SK-N-SH (cell line): ENCODE measurements around the gene HDAC4. TPM values are rescaled to one million over a fixed set of nuclear protein-coding genes. Genes with fewer than 3 reads are reported as not detected.

Experiments used
- CTCF ChIA-PET: fragments of 300-600, 350-600 bp; formaldehyde crosslinking; extraction: SDS; loops from one replicate; lab custom pipeline; 2021; lab: Yijun Ruan, JAX
- POLR2A ChIA-PET: fragments of 350-600 bp; sonication (Branson Sonifier 250); formaldehyde crosslinking; extraction: SDS; loops from one replicate; lab custom pipeline; 2020; ENCODE audit warnings: antibody characterized with exemption, inconsistent platforms; lab: Yijun Ruan, JAX
- DNase-seq: peaks from one replicate; pipeline ENCODE4 v3.0.0; 2012
- H2AFZ ChIP-seq: fragments of 200-600 bp; sonication (generic); 2 replicates; pipeline ENCODE4 v1.8.1; 2016; ENCODE audit warnings: antibody characterized with exemption, mild to moderate bottlenecking, low read depth
- H3F3A ChIP-seq: fragments of 200-600 bp; sonication (generic); replicated peaks from 2 replicates; pipeline ENCODE3; 2016; ENCODE audit warnings: antibody characterized with exemption, mild to moderate bottlenecking; ENCODE audit not compliant: insufficient read depth
- H3K27ac ChIP-seq, 2 experiments: fragments of 200-500 bp in 1 of 2; fragments of 200-600 bp in 1 of 2; sonication (Bioruptor generic) in 1 of 2; sonication (generic), shearing (Covaris generic) in 1 of 2; 2 replicates each; pipeline versions ENCODE4 v1.5.1 to v1.6.1; 2014 to 2016; ENCODE audit warnings: low read depth in 2 of 2, inconsistent platforms in 1 of 2, low read length in 1 of 2, mild to moderate bottlenecking in 1 of 2, mixed read lengths in 1 of 2
- H3K27me3 ChIP-seq: fragments of 200-600 bp; sonication (generic), shearing (Covaris generic); 2 replicates; pipeline ENCODE4 v1.6.1; 2016; ENCODE audit warnings: mixed run types; ENCODE audit not compliant: insufficient read depth
- H3K36me3 ChIP-seq, 2 experiments: fragments of 200-500 bp in 1 of 2; fragments of 200-600 bp in 1 of 2; sonication (Bioruptor generic) in 1 of 2; sonication (generic) in 1 of 2; replicated peaks in 1 of 2; 2 replicates each; pipeline versions ENCODE3 to v1.5.1; 2014 to 2016; ENCODE audit warnings: low read length in 1 of 2, mild to moderate bottlenecking in 1 of 2; ENCODE audit not compliant: insufficient read depth in 2 of 2, control insufficient read depth in 1 of 2
- H3K4me1 ChIP-seq, 2 experiments: fragments of 200-500 bp in 1 of 2; fragments of 200-600 bp in 1 of 2; sonication (Bioruptor generic) in 1 of 2; sonication (generic), shearing (Covaris generic) in 1 of 2; 2 replicates each; pipeline versions ENCODE4 v1.5.1 to v1.6.1; 2014 to 2016; ENCODE audit warnings: low read depth in 1 of 2, low read length in 1 of 2, mixed run types in 1 of 2; ENCODE audit not compliant: insufficient read depth in 2 of 2, control insufficient read depth in 1 of 2
- H3K4me2 ChIP-seq: fragments of 200-600 bp; sonication (generic), shearing (Covaris generic); 2 replicates; pipeline ENCODE4 v1.6.1; 2017; ENCODE audit warnings: mixed run types
- H3K4me3 ChIP-seq, 2 experiments: fragments of 200-500 bp in 1 of 2; fragments of 200-600 bp in 1 of 2; sonication (Bioruptor generic) in 1 of 2; sonication (generic), shearing (Covaris generic) in 1 of 2; 2 replicates each; pipeline versions ENCODE4 v1.5.1 to v1.8.1; 2014 to 2016; ENCODE audit warnings: low read depth in 2 of 2, inconsistent platforms in 1 of 2, low read length in 1 of 2, mild to moderate bottlenecking in 1 of 2, mixed read lengths in 1 of 2, moderate library complexity in 1 of 2
- H3K79me2 ChIP-seq: fragments of 200-600 bp; sonication (generic); 2 replicates; pipeline ENCODE4 v1.8.1; 2017; ENCODE audit warnings: mild to moderate bottlenecking; ENCODE audit not compliant: insufficient read depth
- H3K9ac ChIP-seq: fragments of 200-600 bp; sonication (generic); 2 replicates; pipeline ENCODE4 v1.6.1; 2017; ENCODE audit warnings: mixed run types
- H3K9me2 ChIP-seq: fragments of 200-600 bp; sonication (generic); 2 replicates; pipeline ENCODE4 v1.6.1; 2017; ENCODE audit warnings: mixed run types
- H3K9me3 ChIP-seq: fragments of 200-600 bp; sonication (generic); 2 replicates; pipeline ENCODE4 v1.6.1; 2017; ENCODE audit warnings: mixed run types, mild to moderate bottlenecking, moderate library complexity
- H4K20me1 ChIP-seq: fragments of 200-600 bp; sonication (generic); 2 replicates; pipeline ENCODE4 v1.6.1; 2017; ENCODE audit warnings: mild to moderate bottlenecking, mixed run types; ENCODE audit not compliant: insufficient read depth
- CHD2 ChIP-seq: fragments of 150-350 bp; IDR thresholded peaks from 2 replicates; pipeline ENCODE4 v1.6.1; 2018; ENCODE audit warnings: low read length; ENCODE audit not compliant: partially characterized antibody
- ELF1 ChIP-seq: IDR thresholded peaks from 2 replicates; pipeline ENCODE4 v1.4.0; 2012
- EP300 ChIP-seq, 2 experiments: IDR thresholded peaks; 2 replicates each; pipeline versions ENCODE4 v1.4.0 to v1.6.1; 2012; ENCODE audit warnings: borderline replicate concordance in 1 of 2, low read depth in 1 of 2, low read length in 1 of 2
- FOSL2 ChIP-seq: IDR thresholded peaks from 2 replicates; pipeline ENCODE4 v1.4.0; 2012; ENCODE audit warnings: low read depth, mild to moderate bottlenecking, moderate library complexity, borderline replicate concordance
- FOXM1 ChIP-seq: IDR thresholded peaks from 2 replicates; pipeline ENCODE4 v1.4.0; 2012; ENCODE audit warnings: low read depth, mild to moderate bottlenecking
- GATA2 ChIP-seq: sonication (generic); formaldehyde crosslinking; IDR thresholded peaks from 2 replicates; pipeline ENCODE4 v1.5.0; 2020; ENCODE audit warnings: mild to moderate bottlenecking, missing genetic modification reagents
- NRF1 ChIP-seq: IDR thresholded peaks from 2 replicates; pipeline ENCODE4 v1.6.1; 2012; ENCODE audit warnings: low read depth, mild to moderate bottlenecking, low read length
- POLR2AphosphoS5 ChIP-seq: IDR thresholded peaks from 2 replicates; pipeline ENCODE4 v1.6.1; 2012; ENCODE audit warnings: low read depth, low read length
- RFX5 ChIP-seq: IDR thresholded peaks from 2 replicates; pipeline ENCODE4 v1.6.1; 2012; ENCODE audit warnings: mild to moderate bottlenecking, improper control_type of control experiment, low read length
- SMC3 ChIP-seq: IDR thresholded peaks from 2 replicates; pipeline ENCODE4 v1.6.1; 2012; ENCODE audit warnings: low read depth, low read length, improper control_type of control experiment
- WGBS: methylation state at CpG from one replicate; pipeline ENCODE4 v1.1.6; 2017; ENCODE audit warnings: low lambda C conversion rate; 5-methylcytosine and 5-hydroxymethylcytosine counted together
- polyA plus RNA-seq, 3 experiments: library from polyadenylated mRNA; depleted of rRNA; stranded (reverse); fragments of >200 nt; gene quantifications; 2 replicates each; pipeline ENCODE4 v1.2.3, GENCODE V29; 2012
- TF ChIP-seq, protein P1 (sequence below): fragments of 200-600 bp; sonication (generic); IDR thresholded peaks from 2 replicates; pipeline ENCODE4 v1.6.1; 2017; ENCODE audit warnings: antibody characterized with exemption, mild to moderate bottlenecking, moderate library complexity
- TF ChIP-seq, protein P2 (sequence below): fragments of 150-350 bp; IDR thresholded peaks from 2 replicates; pipeline ENCODE4 v1.6.1; 2017; ENCODE audit warnings: antibody characterized with exemption, low read length, low read depth, borderline replicate concordance
- TF ChIP-seq, protein P3 (sequence below): fragments of 150-350 bp; IDR thresholded peaks from 2 replicates; pipeline ENCODE4 v1.6.1; 2016; ENCODE audit warnings: mild to moderate bottlenecking, low read depth, low read length
- TF ChIP-seq, protein P4 (sequence below): IDR thresholded peaks from 2 replicates; pipeline ENCODE4 v1.6.1; 2012; ENCODE audit warnings: mild to moderate bottlenecking, low read depth, low read length, moderate library complexity
- TF ChIP-seq, protein P5 (sequence below): IDR thresholded peaks from 2 replicates; pipeline ENCODE4; 2012

Gene HDAC4
- polyA plus RNA-seq, 1 of the 3 experiments (the other 2 are of a cell fraction) = 5.5 TPM

DNA sequence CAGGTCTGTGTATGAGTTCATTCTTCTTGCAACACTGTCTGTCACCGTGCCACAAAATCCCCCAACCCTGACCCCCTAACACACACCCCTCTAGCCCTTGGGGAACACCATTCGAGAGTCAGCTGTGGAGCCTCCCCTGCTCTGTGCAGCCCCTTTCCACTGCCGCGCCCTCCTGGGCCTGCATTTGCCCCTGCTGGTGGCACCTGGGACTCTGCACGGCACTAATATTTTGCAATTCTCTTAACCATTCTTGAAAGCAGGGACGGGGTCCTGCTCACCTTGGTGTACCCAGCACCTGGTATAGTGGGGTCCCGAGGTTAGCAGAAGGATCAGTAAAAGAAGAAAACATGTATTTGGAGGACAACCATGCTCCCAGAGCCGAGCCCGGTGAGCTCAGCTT lies 124.0 kb downstream of the HDAC4 start:
- H3K4me1 ChIP-seq = peaks cover 28 to 84% of the 10 kb centered on the region in 2 experiments
- no peaks in the 10 kb centered on the region for H3F3A ChIP-seq
- H3K9me3 ChIP-seq = no peaks in the 10 kb centered on the region
- H3K9me2 ChIP-seq = no peaks in the 10 kb centered on the region
- ChIA-PET POLR2A (interaction anchor here (0.6 to 2.2 kb wide), 5 partner anchors 33 to 821 kb away, joined by 3 to 9 read pairs (median 8); no protein-coding TSS in a partner anchor), CTCF (interaction anchor here (0.5 to 1.8 kb wide), 7 partner anchors 10 to 137 kb away, joined by 3 to 7 read pairs (median 3); no protein-coding TSS in a partner anchor)
- H4K20me1 ChIP-seq = no peaks in the 10 kb centered on the region
- H3K9ac ChIP-seq = no peak overlapping the region
- WGBS = 82% methylated on average over 9 of the region's 9 CpGs
- TF ChIP-seq, protein P1, sequence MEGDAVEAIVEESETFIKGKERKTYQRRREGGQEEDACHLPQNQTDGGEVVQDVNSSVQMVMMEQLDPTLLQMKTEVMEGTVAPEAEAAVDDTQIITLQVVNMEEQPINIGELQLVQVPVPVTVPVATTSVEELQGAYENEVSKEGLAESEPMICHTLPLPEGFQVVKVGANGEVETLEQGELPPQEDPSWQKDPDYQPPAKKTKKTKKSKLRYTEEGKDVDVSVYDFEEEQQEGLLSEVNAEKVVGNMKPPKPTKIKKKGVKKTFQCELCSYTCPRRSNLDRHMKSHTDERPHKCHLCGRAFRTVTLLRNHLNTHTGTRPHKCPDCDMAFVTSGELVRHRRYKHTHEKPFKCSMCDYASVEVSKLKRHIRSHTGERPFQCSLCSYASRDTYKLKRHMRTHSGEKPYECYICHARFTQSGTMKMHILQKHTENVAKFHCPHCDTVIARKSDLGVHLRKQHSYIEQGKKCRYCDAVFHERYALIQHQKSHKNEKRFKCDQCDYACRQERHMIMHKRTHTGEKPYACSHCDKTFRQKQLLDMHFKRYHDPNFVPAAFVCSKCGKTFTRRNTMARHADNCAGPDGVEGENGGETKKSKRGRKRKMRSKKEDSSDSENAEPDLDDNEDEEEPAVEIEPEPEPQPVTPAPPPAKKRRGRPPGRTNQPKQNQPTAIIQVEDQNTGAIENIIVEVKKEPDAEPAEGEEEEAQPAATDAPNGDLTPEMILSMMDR = peak; percentile 14; the same call in 1 of the 2 replicates
- TF ChIP-seq, protein P2, sequence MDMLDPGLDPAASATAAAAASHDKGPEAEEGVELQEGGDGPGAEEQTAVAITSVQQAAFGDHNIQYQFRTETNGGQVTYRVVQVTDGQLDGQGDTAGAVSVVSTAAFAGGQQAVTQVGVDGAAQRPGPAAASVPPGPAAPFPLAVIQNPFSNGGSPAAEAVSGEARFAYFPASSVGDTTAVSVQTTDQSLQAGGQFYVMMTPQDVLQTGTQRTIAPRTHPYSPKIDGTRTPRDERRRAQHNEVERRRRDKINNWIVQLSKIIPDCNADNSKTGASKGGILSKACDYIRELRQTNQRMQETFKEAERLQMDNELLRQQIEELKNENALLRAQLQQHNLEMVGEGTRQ = no peak
- no peaks in the 10 kb centered on the region for H3K27me3 ChIP-seq
- H3K4me2 ChIP-seq = no peak overlapping the region
- DNase-seq = no peak
- peaks cover 3% of the 10 kb centered on the region; the same call in 1 of the 2 replicates for H3K79me2 ChIP-seq
- H3K4me3 ChIP-seq = peak overlapping the region in 1 of 2 experiments; percentile 22; a peak in 1 of 4 replicates
- no peak overlapping the region for H2AFZ ChIP-seq
- H3K36me3 ChIP-seq = no peaks in the 10 kb centered on the region
- peak overlapping the region in 1 of 2 experiments; percentile 100; a peak in 3 of 4 replicates for H3K27ac ChIP-seq

DNA sequence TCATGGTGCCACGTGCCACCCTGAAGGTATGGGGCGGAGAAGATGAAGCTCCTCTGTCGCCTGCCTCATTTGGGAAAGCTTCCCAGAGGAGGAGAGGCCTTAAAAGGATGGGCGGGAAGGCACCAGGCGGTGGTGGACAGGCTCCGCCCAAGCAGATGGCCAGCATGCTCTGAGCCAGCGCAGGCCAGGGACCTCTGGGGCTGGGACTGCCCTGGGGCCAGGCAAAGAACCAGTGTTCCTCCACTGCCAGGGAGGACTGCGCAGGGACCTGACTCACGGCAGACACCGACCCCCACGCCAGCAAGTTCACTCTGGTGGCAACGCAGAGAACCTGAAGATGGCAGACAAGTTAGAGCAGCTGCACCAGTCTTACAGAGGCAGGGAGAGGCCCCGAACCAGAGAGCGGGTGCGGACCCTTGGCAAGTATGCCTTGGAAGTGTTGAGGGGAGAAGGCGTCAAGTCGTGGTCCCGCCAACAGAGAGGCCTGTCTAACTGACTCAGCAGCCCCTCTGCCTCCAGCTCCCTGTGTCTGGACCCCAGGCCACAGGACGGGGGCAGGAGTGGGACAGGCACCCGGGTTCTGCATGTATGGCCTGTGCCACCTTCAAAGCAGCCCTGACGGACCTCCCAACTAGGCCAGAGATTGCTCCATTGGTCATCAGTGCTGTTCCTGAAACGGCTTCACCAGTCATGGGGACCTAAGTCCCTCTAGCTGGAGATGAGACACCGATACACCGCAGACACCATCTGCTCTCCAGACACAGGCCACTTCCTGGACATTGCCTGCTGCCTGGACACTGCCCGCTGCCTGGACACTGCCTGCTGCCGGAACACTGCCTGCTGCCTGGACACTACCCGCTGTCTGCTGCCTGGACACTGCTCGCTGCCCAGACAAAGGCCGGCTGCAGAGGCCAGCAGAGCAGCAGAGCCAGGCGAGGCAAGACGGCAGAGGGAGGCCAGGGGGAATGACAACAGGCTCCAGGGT lies 124.7 kb downstream of the HDAC4 start:
- peak overlapping the region; percentile 59 for H3K9ac ChIP-seq
- peaks cover 28 to 91% of the 10 kb centered on the region in 2 experiments for H3K4me1 ChIP-seq
- H3K79me2 ChIP-seq = peaks cover 3% of the 10 kb centered on the region; the same call in 1 of the 2 replicates
- CTCF ChIA-PET = interaction anchor here (0.7 to 1.9 kb wide), 12 partner anchors 9 to 605 kb away, joined by 3 to 8 read pairs (median 4); no protein-coding TSS in a partner anchor
- H4K20me1 ChIP-seq = no peaks in the 10 kb centered on the region
- H3K4me3 ChIP-seq = no peak overlapping the region; a peak in 1 of 4 replicates
- H3K27ac ChIP-seq = peak overlapping the region; percentile 82 to 100
- no peak overlapping the region for H2AFZ ChIP-seq
- H3K36me3 ChIP-seq = no peaks in the 10 kb centered on the region
- H3K4me2 ChIP-seq = peak overlapping the region; percentile 74; the same call in 1 of the 2 replicates
- DNase-seq = peak; percentile 90
- POLR2A ChIA-PET = interaction anchor here (0.6 to 2.2 kb wide), 11 partner anchors 13 to 822 kb away, joined by 3 to 9 read pairs (median 4); partner anchors contain the start of gene HDAC4
- no peaks in the 10 kb centered on the region for H3K27me3 ChIP-seq
- 83% methylated on average over 11 of the region's 31 CpGs for WGBS
- no peaks in the 10 kb centered on the region for H3K9me3 ChIP-seq
- no peaks in the 10 kb centered on the region for H3F3A ChIP-seq
- H3K9me2 ChIP-seq = no peaks in the 10 kb centered on the region
- TF ChIP-seq ELF1 = no peak
- TF ChIP-seq FOSL2 = no peak
- no peak for TF ChIP-seq NRF1
- TF ChIP-seq, protein P3, sequence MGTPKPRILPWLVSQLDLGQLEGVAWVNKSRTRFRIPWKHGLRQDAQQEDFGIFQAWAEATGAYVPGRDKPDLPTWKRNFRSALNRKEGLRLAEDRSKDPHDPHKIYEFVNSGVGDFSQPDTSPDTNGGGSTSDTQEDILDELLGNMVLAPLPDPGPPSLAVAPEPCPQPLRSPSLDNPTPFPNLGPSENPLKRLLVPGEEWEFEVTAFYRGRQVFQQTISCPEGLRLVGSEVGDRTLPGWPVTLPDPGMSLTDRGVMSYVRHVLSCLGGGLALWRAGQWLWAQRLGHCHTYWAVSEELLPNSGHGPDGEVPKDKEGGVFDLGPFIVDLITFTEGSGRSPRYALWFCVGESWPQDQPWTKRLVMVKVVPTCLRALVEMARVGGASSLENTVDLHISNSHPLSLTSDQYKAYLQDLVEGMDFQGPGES = no peak
- TF ChIP-seq, protein P4, sequence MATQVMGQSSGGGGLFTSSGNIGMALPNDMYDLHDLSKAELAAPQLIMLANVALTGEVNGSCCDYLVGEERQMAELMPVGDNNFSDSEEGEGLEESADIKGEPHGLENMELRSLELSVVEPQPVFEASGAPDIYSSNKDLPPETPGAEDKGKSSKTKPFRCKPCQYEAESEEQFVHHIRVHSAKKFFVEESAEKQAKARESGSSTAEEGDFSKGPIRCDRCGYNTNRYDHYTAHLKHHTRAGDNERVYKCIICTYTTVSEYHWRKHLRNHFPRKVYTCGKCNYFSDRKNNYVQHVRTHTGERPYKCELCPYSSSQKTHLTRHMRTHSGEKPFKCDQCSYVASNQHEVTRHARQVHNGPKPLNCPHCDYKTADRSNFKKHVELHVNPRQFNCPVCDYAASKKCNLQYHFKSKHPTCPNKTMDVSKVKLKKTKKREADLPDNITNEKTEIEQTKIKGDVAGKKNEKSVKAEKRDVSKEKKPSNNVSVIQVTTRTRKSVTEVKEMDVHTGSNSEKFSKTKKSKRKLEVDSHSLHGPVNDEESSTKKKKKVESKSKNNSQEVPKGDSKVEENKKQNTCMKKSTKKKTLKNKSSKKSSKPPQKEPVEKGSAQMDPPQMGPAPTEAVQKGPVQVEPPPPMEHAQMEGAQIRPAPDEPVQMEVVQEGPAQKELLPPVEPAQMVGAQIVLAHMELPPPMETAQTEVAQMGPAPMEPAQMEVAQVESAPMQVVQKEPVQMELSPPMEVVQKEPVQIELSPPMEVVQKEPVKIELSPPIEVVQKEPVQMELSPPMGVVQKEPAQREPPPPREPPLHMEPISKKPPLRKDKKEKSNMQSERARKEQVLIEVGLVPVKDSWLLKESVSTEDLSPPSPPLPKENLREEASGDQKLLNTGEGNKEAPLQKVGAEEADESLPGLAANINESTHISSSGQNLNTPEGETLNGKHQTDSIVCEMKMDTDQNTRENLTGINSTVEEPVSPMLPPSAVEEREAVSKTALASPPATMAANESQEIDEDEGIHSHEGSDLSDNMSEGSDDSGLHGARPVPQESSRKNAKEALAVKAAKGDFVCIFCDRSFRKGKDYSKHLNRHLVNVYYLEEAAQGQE = no peak
- peak; percentile 87 for TF ChIP-seq GATA2 (CRISPR knock-in tag)
- peak; percentile 47; the same call in 1 of the 2 replicates for TF ChIP-seq POLR2AphosphoS5
- TF ChIP-seq RFX5 = no peak
- TF ChIP-seq, protein P5, sequence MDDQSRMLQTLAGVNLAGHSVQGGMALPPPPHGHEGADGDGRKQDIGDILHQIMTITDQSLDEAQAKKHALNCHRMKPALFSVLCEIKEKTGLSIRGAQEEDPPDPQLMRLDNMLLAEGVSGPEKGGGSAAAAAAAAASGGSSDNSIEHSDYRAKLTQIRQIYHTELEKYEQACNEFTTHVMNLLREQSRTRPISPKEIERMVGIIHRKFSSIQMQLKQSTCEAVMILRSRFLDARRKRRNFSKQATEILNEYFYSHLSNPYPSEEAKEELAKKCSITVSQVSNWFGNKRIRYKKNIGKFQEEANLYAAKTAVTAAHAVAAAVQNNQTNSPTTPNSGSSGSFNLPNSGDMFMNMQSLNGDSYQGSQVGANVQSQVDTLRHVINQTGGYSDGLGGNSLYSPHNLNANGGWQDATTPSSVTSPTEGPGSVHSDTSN = no peak
- TF ChIP-seq FOXM1 = no peak
- peak; percentile 10; the same call in 1 of the 2 replicates for TF ChIP-seq SMC3
- TF ChIP-seq EP300 (IDR thresholded peaks at IDR 0.05; ENCODE audit: borderline replicate concordance in 1 of 2, low read depth in 1 of 2, low read length in 1 of 2) = peak in 1 of 2 experiments; percentile 79; a peak in 2 of 4 replicates
- peak; percentile 82 for TF ChIP-seq CHD2
